T1000 (cell line): Measurements from ENCODE around the gene CMTR2.

Experiments used
- DNase-seq: peaks from one replicate; lab custom pipeline; 2025; ENCODE audit warnings: mixed read lengths; lab: John Stamatoyannopoulos, UW

Gene CMTR2

DNA sequence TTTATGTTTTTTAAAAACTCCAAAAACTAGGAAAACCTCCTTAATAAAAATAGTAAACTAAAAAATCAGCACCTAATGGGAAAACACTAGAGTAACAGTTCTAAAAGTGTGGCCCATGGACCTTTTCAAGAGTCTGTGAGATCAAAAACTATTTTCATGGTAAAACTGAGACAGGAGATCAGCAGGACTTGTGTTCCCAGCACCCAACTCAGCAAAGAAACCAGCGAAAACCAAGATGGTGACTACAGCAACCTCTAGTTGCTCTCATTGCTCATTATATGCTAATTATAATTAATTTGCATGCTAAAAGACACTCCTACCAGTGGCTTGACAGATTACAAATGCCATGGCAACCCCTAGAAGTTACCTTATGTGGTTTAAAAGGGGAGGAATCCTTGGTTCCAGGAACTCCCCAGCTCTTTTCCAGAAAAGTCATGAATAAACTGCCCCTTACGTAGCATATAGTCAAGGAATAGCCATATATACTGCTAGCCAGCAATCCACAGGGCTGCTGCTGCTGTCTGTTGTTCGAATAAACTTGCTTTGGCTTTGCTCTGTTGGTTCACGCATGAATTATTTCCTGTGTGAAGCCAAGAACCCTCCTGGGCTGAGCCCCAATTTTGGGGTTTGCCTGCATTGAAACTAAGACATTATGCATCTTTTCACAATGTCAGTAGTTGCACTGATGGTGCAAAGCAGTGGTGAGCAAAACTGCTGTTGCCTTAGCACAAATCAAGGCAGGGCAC is 12.4 kb downstream of the CMTR2 start:
- DNase-seq: no peak

DNA sequence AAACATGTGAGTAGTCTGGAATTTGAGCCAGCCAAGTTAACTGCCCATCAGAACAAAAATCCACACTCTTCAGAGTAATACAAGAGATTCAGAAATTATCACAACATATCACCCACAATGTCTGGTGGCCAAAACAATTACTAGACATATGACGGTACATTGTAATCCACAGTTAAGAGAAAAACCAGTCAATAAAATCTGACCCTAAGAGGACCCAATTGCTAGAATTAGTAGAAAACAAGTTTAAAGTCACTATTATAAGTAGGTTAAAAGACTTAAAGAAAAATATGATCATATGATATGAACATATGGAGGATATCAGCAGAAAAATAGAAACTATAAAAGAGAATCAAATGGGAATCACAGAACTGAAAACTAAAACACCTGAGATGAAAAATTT is 15.8 kb downstream of the CMTR2 start:
- DNase-seq: no peak

DNA sequence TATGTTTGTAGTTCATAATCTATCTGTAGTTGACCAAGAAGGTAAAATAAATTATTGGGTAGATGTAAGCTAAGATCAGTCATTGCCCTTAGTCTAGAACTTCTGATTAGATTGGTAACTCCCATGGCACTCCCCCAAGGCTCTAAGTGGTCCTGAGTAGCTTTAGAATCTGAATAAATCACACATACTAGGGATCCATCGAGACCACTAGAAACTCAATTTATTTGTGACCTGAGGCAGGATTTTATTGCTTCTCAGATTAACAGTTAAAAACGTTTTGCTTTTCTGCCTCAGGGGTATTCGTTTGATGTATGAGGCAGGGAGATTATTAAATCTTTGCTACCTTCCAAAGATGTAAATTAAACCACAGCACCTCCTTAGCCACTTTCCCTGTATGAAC is 24.9 kb downstream of the CMTR2 start:
- DNase-seq: no peak

DNA sequence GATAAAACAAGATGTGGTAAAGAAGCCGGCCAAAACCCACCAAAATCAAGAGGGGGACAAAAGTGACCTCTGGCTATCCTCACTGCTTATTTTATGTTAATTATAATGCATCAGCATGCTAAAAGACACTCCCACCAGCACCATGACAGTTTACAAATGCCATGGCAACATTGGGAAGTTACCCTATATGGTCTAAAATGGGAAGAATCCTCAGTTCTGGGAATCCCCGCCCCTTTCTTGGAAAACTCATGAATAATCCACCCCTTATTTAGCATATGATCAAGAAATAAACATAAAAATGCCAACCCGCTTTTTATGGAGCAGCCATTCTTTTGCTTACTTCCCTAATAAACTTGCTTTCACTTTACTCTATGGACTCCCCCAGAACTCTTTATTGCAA is 25.6 kb downstream of the CMTR2 start:
- no peak for DNase-seq

DNA sequence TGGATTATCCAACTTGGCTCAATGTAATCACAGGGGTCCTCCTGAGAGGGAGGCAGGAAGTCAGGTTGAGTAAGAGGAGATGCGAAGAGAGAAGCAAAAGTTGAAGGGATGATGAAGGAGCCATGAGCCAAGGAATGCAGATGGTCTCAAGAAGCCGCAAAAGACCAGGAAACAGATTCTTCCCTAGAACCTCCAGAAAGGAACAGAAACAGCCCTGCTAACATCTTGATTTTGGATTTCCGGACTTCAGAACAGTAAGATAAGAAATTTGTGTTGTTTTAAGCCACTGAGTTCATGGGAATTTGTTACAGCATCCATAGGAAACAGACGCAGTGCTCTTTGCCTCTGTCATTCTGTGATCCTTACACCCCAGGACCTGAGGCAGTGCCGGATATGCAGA is 26.8 kb downstream of the CMTR2 start:
- DNase-seq: no peak

DNA sequence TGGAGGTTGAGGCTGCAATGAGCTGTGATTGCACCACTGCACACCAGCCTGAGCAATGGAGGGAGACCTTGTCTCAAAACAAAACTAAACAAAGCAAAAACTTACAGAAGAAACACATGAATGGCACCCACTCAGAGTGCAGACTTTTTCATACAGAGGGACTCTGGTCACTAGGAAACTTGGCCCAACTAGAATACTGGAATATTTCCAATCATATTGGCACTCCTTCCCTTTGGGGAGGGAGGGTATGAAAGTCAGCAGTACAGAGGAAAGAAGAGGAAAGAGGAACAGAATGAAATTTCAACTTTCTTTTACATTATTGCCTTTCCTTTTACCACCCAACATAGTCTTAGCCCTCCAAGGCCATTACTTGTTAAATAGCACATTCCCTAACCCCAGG is 28.2 kb downstream of the CMTR2 start:
- no peak for DNase-seq

DNA sequence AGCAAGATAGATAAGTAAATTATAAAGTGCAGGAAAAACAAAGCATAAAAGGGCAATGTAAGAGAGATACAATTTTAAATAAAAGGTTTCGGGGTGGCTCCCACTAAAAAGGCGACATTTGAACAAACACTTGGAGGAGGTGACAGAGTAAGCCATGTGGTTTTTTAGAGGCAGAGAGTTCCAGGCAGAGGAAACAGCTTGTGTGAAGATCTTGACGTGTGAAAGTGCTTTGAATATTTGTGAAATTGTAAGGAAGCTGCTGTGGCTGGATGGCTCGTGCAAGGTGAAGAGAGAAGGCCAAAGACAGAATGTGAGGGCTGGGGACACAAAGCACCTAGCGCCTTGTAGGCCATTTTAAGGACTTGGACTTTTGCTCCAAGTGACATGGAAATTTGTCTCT is 30.1 kb downstream of the CMTR2 start:
- no peak for DNase-seq

DNA sequence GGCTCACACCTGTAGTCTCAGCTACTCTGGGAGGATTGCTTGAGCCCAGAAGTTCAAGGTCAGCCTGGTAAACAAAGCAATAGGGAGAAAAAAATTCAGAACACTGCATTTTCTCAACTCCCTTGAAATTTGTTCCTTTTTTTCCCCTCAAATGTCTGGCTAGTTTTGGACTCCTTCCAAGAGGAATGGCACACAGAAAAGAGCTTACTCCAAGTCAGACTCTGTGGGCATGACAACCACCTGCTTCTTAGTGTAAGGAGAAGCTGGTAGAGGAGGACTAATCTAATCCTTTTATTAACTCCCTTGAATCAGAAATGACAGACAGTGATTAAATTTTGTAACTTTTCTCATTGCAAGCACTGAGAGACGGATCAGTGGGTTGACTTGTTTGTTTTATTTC is 30.8 kb downstream of the CMTR2 start:
- DNase-seq: no peak

DNA sequence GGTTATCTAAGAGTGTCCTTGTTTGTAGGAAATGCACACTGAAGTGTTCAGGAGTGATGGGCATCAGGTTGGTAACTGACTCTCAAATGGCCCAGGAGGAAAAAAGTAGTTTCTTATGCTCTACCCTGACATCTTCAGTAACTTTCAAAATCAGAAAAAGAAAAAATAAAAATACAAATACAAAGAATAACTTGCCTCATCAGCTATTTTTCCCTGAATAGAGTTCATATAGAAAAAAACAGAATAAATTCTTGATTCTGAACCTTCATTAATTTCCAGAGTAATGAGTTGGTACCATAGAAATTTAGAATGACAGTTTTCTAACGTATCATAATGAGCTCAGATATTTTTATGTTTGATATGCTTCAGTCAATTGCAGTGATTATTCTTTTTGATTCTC is 31.4 kb downstream of the CMTR2 start:
- DNase-seq: no peak

DNA sequence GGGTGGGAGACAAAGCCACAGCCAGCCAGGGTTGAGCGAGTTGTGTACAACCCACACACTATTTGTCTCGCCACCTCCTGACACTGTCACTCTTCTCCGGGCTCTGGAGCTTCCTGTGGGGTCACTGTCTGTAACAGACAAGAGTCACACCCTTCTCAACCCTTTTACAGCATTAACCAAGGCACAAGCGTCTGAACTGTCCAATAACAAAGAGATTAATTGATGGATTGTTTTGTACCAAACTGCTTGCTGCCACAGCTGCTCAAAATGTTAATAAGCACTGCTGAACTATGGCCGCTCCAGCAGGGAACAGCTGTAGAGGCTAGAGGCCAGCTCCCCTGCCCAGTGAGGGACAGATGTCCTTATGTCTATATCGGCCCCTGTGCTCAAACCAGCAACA is 33.5 kb downstream of the CMTR2 start:
- DNase-seq: no peak

DNA sequence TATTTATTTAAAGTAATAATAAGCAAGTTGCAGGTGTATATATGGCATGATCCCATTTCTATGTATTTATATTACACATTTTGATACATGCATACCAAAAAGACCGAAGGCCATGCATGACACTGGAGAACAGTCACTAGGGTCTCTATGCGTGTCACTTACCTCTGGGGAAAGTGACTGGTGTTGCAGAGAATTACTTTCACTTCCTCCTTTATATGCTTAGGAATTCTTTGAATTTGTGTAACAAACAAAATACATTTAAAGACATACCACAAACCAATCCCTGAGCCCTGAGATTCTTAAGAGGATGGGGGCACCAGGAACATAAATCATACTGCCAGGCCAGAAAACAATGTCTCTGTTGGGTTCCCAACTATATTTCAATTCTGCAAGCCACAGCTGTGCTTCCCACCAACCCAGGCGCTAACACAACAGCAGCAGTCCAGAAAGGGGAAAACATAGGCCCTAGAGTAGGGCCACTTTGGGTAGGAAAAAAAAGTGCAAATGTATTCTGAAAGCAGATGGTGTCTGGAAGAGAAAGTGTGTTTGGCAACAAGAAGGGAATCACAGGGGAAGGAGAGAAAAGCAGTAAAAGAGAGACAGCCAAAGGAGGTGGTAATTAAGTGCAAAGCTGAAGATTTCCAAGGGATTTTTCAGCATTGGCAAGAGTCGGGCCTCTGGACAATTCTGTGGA is 34.2 kb downstream of the CMTR2 start:
- DNase-seq: no peak

DNA sequence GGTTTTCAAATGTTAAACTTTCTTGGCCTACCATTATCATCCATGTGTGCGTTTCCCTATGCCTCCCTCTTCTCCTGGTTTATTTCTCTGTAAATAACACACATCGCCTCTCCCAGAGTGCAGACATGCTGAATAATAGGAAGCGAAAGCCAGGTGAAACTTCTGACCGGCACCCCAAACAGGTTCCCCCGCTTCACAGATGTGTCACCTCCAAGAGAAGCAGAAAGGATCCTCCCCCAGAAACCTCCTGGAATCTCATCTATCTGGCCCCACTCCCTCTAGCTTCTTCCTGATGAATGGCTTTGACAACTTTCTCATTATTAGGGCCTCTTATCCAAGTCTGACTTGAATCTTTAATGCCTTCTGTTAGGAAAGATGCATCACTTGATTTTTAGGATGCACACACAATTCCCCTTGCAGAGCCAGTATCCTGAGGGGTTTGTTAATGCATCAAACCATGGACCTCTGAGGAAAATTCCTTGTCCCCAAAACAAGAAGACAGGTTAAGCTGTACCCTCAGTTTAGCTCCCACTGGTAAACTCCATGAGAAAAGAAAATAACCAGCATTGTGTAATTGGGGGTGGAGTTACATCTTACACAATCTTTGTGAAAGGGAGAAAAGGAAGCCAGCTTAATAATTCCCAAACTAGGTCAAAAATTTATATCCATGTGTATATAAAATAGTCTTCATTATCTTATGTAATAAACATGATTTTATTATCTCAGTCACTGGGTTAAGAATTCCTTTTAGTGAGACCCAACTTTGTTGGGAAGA is 38.6 kb downstream of the CMTR2 start:
- no peak for DNase-seq

DNA sequence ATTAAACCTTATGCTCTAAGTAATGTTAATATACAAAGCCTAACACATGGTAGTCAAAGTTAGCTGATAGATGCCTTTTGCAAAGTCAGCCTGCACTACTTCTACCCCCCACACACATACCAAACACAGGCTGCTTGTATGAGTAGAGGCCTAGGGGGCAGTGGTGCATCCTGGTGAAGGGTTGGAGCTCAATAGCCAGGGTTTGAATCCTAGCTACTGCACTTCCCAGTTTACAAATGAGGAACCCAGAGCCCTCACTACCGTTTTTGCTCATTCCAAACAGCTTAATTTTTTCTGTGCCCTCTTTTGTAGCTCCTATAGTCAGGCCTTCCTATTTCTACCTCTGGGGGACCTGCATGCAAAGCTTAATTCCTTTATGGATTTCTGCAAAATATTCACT is 39.8 kb downstream of the CMTR2 start:
- DNase-seq: no peak

DNA sequence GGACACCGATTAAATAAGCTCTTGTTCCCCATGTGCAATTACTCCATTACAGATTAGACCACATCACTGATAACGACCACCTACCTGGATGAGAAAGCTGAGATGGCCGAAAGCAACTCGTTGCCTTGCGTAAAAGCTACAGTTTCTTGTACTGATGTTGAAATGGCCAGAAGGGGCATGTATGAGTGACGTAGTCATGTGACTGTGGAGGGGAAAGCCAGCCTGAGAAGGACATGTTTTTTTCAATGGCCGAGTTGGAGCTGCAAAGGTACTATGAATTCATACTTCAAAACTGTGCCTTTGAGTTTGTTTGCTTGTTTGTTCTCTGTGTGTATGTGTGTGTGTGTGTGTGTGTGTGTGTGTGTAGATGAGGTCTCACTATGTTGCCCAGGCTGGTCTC is 41.7 kb downstream of the CMTR2 start:
- no peak for DNase-seq

DNA sequence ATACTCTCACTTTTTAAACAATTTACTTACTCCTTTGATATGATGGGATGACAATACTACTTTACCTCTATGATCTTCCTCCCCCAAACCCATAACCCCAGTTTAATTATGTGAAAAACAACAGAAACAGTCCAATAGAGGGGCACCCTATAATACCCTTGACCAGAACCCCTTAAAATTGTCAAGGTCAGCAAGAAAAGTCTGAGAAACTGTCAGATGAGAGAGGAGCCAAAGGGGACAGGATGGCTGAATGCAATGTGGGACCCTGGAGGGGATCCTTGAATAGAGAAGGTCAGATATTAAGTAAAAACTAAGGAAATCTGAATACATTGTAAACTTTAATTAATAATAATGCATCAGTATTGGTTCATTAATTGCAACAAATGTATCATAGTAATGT is 42.9 kb downstream of the CMTR2 start:
- DNase-seq: no peak

DNA sequence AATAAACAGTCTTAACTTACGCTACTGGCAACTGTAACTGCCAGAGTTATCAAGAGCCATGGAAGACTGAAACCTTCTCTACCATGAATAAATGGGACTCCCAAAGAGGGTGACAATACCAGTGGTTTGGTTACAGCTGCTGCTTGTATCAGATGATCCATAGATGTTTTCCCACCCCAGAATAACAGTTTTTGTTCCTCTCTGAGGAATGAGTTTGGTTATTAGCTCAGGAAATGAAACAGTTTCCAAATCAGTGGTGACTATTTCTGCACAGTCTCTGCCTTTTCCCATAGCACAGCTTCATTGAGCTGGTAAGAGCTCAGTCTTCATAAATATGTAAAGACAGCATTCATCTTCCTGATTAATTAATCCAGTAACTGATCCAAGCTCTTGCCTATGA is 44.7 kb downstream of the CMTR2 start:
- DNase-seq: no peak

DNA sequence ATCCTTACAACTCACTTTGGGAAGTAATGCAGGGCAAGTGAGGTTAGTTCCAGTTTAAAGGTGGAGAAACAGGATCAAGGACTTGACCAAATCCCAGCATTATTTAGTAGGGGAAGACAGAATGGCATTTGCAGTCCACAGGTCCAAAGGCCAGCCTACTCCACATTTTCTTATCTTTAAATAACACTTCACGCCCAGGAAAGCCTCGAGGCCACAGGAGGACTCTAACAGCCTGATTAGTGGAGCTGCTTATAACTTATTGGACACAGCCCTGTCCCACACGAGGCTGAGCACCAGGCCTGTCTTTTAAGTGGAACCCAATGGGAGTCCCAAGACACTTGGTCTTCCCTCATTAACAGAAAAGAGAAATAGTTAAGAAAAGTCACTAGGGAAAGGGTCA is 46.6 kb downstream of the CMTR2 start:
- DNase-seq: no peak

DNA sequence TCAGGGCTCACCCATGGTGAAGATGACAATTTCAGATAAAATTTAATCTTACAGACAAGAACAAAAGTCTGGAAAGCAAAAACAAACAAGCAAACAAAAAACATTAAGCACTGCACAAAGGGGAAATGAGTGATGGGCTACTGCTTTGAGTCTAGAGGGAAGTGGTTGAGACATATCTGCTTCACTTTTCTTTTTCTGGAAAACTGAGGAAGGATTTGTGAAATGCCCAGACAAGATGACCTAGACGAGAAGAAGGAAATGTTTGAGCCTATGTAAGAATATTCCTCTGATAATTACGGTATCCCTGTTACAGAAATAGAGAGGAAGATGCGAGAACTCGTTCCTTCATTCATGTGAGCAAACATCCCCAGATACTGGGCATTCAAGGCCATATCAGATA is 47.2 kb downstream of the CMTR2 start:
- no peak for DNase-seq
